IMR-90 (cell line): ENCODE results near the gene CYB5A. TPM values are rescaled to one million over a fixed set of nuclear protein-coding genes. Genes with fewer than 3 reads are reported as not detected.

Source experiments
- ATAC-seq: fragments of 200-7000 bp; cut with Tn5 transposase; 2 replicates; pipeline ENCODE4 v1.9.1; 2020; ENCODE audit warnings: low read depth, mild to moderate bottlenecking, moderate library complexity
- BruUV-seq: library from RNA; stranded (reverse); fragments of 400-500 nt; replicated peaks from 2 replicates; lab custom pipeline; 2021; lab: Mats Ljungman, UMichigan
- CTCF ChIA-PET: fragments of 300-600 bp; formaldehyde crosslinking; extraction: SDS; loops from one replicate; lab custom pipeline; 2021; ENCODE audit warnings: antibody characterized with exemption; lab: Yijun Ruan, JAX
- POLR2A ChIA-PET: fragments of 300-600 bp; sonication (Branson Sonifier 250); formaldehyde crosslinking; loops from one replicate; lab custom pipeline; 2022; ENCODE audit warnings: antibody characterized with exemption; ENCODE audit not compliant: unreplicated experiment; lab: Charles Lee
- DNase-seq: peaks from one replicate; pipeline ENCODE4 v3.0.0; 2013
- H2AFZ ChIP-seq: replicated peaks from 2 replicates; pipeline ENCODE3; 2013; ENCODE audit warnings: low read length, mild to moderate bottlenecking; ENCODE audit not compliant: poor library complexity
- H2AK5ac ChIP-seq: 2 replicates; pipeline ENCODE4 v1.6.1; 2013; ENCODE audit warnings: low read depth, low read length, inconsistent platforms
- H2AK9ac ChIP-seq: replicated peaks from 2 replicates; pipeline ENCODE3; 2013; ENCODE audit warnings: mild to moderate bottlenecking, low read depth, low read length, moderate library complexity; ENCODE audit not compliant: poor library complexity
- H2BK120ac ChIP-seq: 2 replicates; pipeline ENCODE4 v1.6.1; 2013; ENCODE audit warnings: low read depth, low read length, inconsistent platforms
- H2BK15ac ChIP-seq: 3 replicates; pipeline ENCODE4 v1.6.1; 2013; ENCODE audit warnings: low read depth, low read length, inconsistent platforms
- H2BK20ac ChIP-seq: 2 replicates; pipeline ENCODE4 v1.6.1; 2013; ENCODE audit warnings: low read depth, mild to moderate bottlenecking, inconsistent platforms, low read length, moderate library complexity
- H2BK5ac ChIP-seq: 2 replicates; pipeline ENCODE4 v1.6.1; 2013; ENCODE audit warnings: mild to moderate bottlenecking, low read depth, low read length, inconsistent platforms; ENCODE audit not compliant: poor library complexity, severe bottlenecking
- H3K14ac ChIP-seq: replicated peaks from 2 replicates; pipeline ENCODE4 v1.6.1; 2013; ENCODE audit warnings: low read depth, low read length, inconsistent platforms
- H3K18ac ChIP-seq: 2 replicates; pipeline ENCODE4 v1.6.1; 2013; ENCODE audit warnings: low read depth, low read length, control low read depth
- H3K23ac ChIP-seq: 2 replicates; pipeline ENCODE4 v1.6.1; 2013; ENCODE audit warnings: low read depth, low read length, inconsistent platforms
- H3K27ac ChIP-seq: 2 replicates; pipeline ENCODE4 v1.5.1; 2013; ENCODE audit warnings: mild to moderate bottlenecking, control low read depth, low read length; ENCODE audit not compliant: insufficient read depth
- H3K27me3 ChIP-seq: 2 replicates; pipeline ENCODE4 v1.6.1; 2013; ENCODE audit warnings: low read length; ENCODE audit not compliant: control insufficient read depth, insufficient read depth
- H3K36me3 ChIP-seq: 2 replicates; pipeline ENCODE4 v1.6.1; 2013; ENCODE audit warnings: low read length, mixed read lengths; ENCODE audit not compliant: control insufficient read depth, insufficient read depth
- H3K4ac ChIP-seq: 2 replicates; pipeline ENCODE4 v1.6.1; 2013; ENCODE audit warnings: low read depth, low read length, inconsistent platforms
- H3K4me1 ChIP-seq: 2 replicates; pipeline ENCODE4 v1.6.1; 2013; ENCODE audit warnings: low read length, mixed read lengths; ENCODE audit not compliant: control insufficient read depth, insufficient read depth
- H3K4me2 ChIP-seq: 2 replicates; pipeline ENCODE4 v1.6.1; 2013; ENCODE audit warnings: low read depth, mild to moderate bottlenecking, control low read depth, low read length, moderate library complexity
- H3K4me3 ChIP-seq: 2 replicates; pipeline ENCODE4 v1.5.1; 2013; ENCODE audit warnings: low read depth, mild to moderate bottlenecking, control low read depth, low read length, moderate library complexity; ENCODE audit not compliant: insufficient read depth
- H3K56ac ChIP-seq: 2 replicates; pipeline ENCODE4 v1.6.1; 2013; ENCODE audit warnings: low read length, inconsistent platforms; ENCODE audit not compliant: insufficient read depth; ENCODE audit errors: extremely low read depth
- H3K79me1 ChIP-seq, 2 experiments: 2 replicates each; pipeline ENCODE4 v1.6.1; 2013; ENCODE audit warnings: low read length in 2 of 2, inconsistent platforms in 1 of 2, low read depth in 1 of 2
- H3K9ac ChIP-seq: 2 replicates; pipeline ENCODE4 v1.6.1; 2013; ENCODE audit warnings: low read depth, low read length, control low read depth
- H3K9me1 ChIP-seq: 2 replicates; pipeline ENCODE4 v1.6.1; 2013; ENCODE audit warnings: low read length, inconsistent platforms; ENCODE audit not compliant: insufficient read depth
- H3K9me3 ChIP-seq: 2 replicates; pipeline ENCODE4 v1.6.1; 2013; ENCODE audit warnings: low read length; ENCODE audit not compliant: control insufficient read depth, insufficient read depth
- H4K20me1 ChIP-seq: 2 replicates; pipeline ENCODE4 v1.6.1; 2013; ENCODE audit warnings: low read length, inconsistent platforms; ENCODE audit not compliant: insufficient read depth
- H4K5ac ChIP-seq: 2 replicates; pipeline ENCODE4 v1.6.1; 2013; ENCODE audit warnings: mild to moderate bottlenecking, low read depth, low read length, control low read depth
- H4K8ac ChIP-seq, 2 experiments: 2 replicates each; pipeline ENCODE4 v1.6.1; 2013; ENCODE audit warnings: low read depth in 2 of 2, low read length in 2 of 2, control low read depth in 1 of 2, inconsistent platforms in 1 of 2
- H4K91ac ChIP-seq: 2 replicates; pipeline ENCODE4 v1.6.1; 2013; ENCODE audit warnings: low read depth, low read length, inconsistent platforms; ENCODE audit not compliant: insufficient read depth
- CHD1 ChIP-seq: IDR thresholded peaks from 2 replicates; pipeline ENCODE4 v1.6.1; 2012; ENCODE audit warnings: low read depth, low read length, improper control_type of control experiment
- ELK1 ChIP-seq: fragments of 150-350 bp; IDR thresholded peaks from 2 replicates; pipeline ENCODE4 v1.6.1; 2016; ENCODE audit warnings: low read depth, mild to moderate bottlenecking, low read length, moderate library complexity, borderline replicate concordance
- FOS ChIP-seq: fragments of 150-350 bp; IDR thresholded peaks from 2 replicates; pipeline ENCODE4 v1.6.1; 2016; ENCODE audit warnings: low read depth, low read length
- MAZ ChIP-seq: IDR thresholded peaks from 2 replicates; pipeline ENCODE4 v1.6.1; 2012; ENCODE audit warnings: low read depth, mild to moderate bottlenecking, low read length, improper control_type of control experiment, moderate library complexity, borderline replicate concordance
- POLR2A ChIP-seq: IDR thresholded peaks from 2 replicates; pipeline ENCODE4 v1.6.1; 2012; ENCODE audit warnings: mild to moderate bottlenecking, low read depth, low read length
- RAD21 ChIP-seq: IDR thresholded peaks from 2 replicates; pipeline ENCODE4 v1.6.1; 2012; ENCODE audit warnings: low read length, improper control_type of control experiment
- RCOR1 ChIP-seq: IDR thresholded peaks from 2 replicates; pipeline ENCODE4 v1.6.1; 2012; ENCODE audit warnings: mild to moderate bottlenecking, low read length, improper control_type of control experiment; ENCODE audit not compliant: insufficient replicate concordance
- USF2 ChIP-seq: fragments of 150-350 bp; IDR thresholded peaks from 2 replicates; pipeline ENCODE4 v1.6.1; 2017; ENCODE audit warnings: mild to moderate bottlenecking, antibody characterized with exemption, low read length, low read depth
- WGBS, 2 experiments: methylation state at CpG; one replicate each; pipeline versions ENCODE4 v1.1.5 to v1.1.7; 2013; ENCODE audit warnings: missing lambda C conversion rate in 2 of 2; ENCODE audit not compliant: insufficient read length in 1 of 2; ENCODE audit errors: extremely low coverage in 2 of 2; 5-methylcytosine and 5-hydroxymethylcytosine counted together
- dilution Hi-C: fragments of 300-500 bp; cut with HindIII; formaldehyde crosslinking; loops from one replicate; pipeline ENCODE4 v1.14.3; 2018; ENCODE audit warnings: low sequenced_read_pairs; ENCODE audit not compliant: unreplicated experiment
- in situ Hi-C: fragments of 300-500 bp; cut with MboI; formaldehyde crosslinking; loops from 3 replicates; pipeline ENCODE4 v1.14.3; 2019; ENCODE audit warnings: low sequenced_read_pairs, inconsistent platforms, mixed read lengths
- intact Hi-C: fragments of 100-400 bp; cut with micrococcal nuclease; formaldehyde crosslinking; loops from 2 replicates; pipeline ENCODE4 v1.10.0; 2022
- polyA plus RNA-seq, 3 experiments: library from polyadenylated mRNA; depleted of rRNA; stranded (reverse); fragments of >200 nt; gene quantifications; 2 replicates each; pipeline ENCODE4 v1.2.3, GENCODE V29; 2012; ENCODE audit warnings: low replicate concordance in 1 of 3
- total RNA-seq: library from RNA; depleted of rRNA; stranded (reverse); fragments of >200 nt; gene quantifications from 2 replicates; pipeline ENCODE4 v1.2.3, GENCODE V29; 2012

The CYB5A gene
- total and polyA plus RNA-seq, 2 of the 4 experiments (the other 2 are of a cell fraction) = 13.4 to 47.9 TPM

GRCh38 chr18:74233933-74234325 lies 57.8 kb downstream of the CYB5A start:
- H3K56ac ChIP-seq = no peak overlapping the region
- H4K91ac ChIP-seq = no peak overlapping the region
- H4K5ac ChIP-seq = no peak overlapping the region
- H2BK15ac ChIP-seq = no peak overlapping the region
- intact Hi-C loops (no loop called here), in situ Hi-C loops (no loop called here), dilution Hi-C loops (no loop called here)
- WGBS, 2 experiments = no CpG with 5 or more reads among the region's 3 CpGs
- H4K8ac ChIP-seq = no peak overlapping the region
- H3K4me3 ChIP-seq = no peak overlapping the region
- no peak overlapping the region for H3K4ac ChIP-seq
- H3K9ac ChIP-seq = no peak overlapping the region
- H4K20me1 ChIP-seq = no peaks in the 10 kb centered on the region; the same call in 1 of the 2 replicates
- no peak overlapping the region for H2AK5ac ChIP-seq
- H3K9me3 ChIP-seq = no peaks in the 10 kb centered on the region
- no TSS peak for BruUV-seq
- H3K36me3 ChIP-seq = no peaks in the 10 kb centered on the region
- no peak overlapping the region for H3K27ac ChIP-seq
- H3K79me1 ChIP-seq = no peaks in the 10 kb centered on the region
- ATAC-seq (peak; percentile 24; the same call in 1 of the 2 replicates), DNase-seq (no peak)
- H3K9me1 ChIP-seq = no peaks in the 10 kb centered on the region; the same call in 1 of the 2 replicates
- H2BK120ac ChIP-seq = no peak overlapping the region
- H2BK20ac ChIP-seq = no peak overlapping the region
- peaks cover 4% of the 10 kb centered on the region for H3K4me1 ChIP-seq
- TF ChIP-seq CHD1 = no peak
- TF ChIP-seq FOS = no peak
- TF ChIP-seq MAZ = no peak
- no peak for TF ChIP-seq USF2
- no peak for TF ChIP-seq RAD21
- no peak for TF ChIP-seq POLR2A
- no peak for TF ChIP-seq ELK1
- TF ChIP-seq RCOR1 = no peak
- H3K23ac ChIP-seq = no peak overlapping the region
- peaks cover 4% of the 10 kb centered on the region for H3K27me3 ChIP-seq
- H3K4me2 ChIP-seq = no peak overlapping the region
- no peak overlapping the region for H2AFZ ChIP-seq
- no peak overlapping the region for H3K18ac ChIP-seq
- no peak overlapping the region for H2AK9ac ChIP-seq
- POLR2A ChIA-PET = no interaction called here
- H3K14ac ChIP-seq = no peak overlapping the region
- CTCF ChIA-PET = no interaction called here
- no peak overlapping the region for H2BK5ac ChIP-seq
